GM12864 (cell line): ENCODE measurements around the gene INS.
A peak's percentile ranks its signal among the peaks of the same experiment; 100 is the strongest.

Experiments used
- DNase-seq: peaks from one replicate; pipeline ENCODE4 v3.0.0-alpha.2; 2011; ENCODE audit warnings: low read depth
- H3K4me3 ChIP-seq: 2 replicates; pipeline ENCODE4 v1.5.1; 2011; ENCODE audit warnings: mild to moderate bottlenecking, low read depth, low read length, control low read depth
- CTCF ChIP-seq: IDR thresholded peaks from 2 replicates; pipeline ENCODE4 v1.5.1; 2011; ENCODE audit warnings: low read depth, mild to moderate bottlenecking, moderate library complexity, low read length, control low read depth, inconsistent platforms; ENCODE audit errors: missing control alignments

The INS gene

GRCh38 chr11:2186669-2187279 lies 25.8 kb upstream of the INS start:
- H3K4me3 ChIP-seq: no peak overlapping the region
- TF ChIP-seq CTCF: peak; percentile 36
- DNase-seq: no peak

GRCh38 chr11:2185324-2186085 lies 24.5 kb upstream of the INS start:
- DNase-seq: no peak
- no peak for TF ChIP-seq CTCF
- no peak overlapping the region for H3K4me3 ChIP-seq

GRCh38 chr11:2182692-2183474 lies 21.9 kb upstream of the INS start:
- TF ChIP-seq CTCF: no peak
- no peak overlapping the region for H3K4me3 ChIP-seq
- DNase-seq: no peak

- H3K4me3 ChIP-seq: no peak overlapping the region
- TF ChIP-seq CTCF: no peak
- no peak for DNase-seq
Observed at GRCh38 chr11:2182075-2182474, 21.1 kb upstream of the INS start.

- no peak overlapping the region for H3K4me3 ChIP-seq
- no peak for DNase-seq
- no peak for TF ChIP-seq CTCF
Observed at GRCh38 chr11:2180789-2181370, 19.9 kb upstream of the INS start.

GRCh38 chr11:2180347-2180746 lies 19.3 kb upstream of the INS start:
- TF ChIP-seq CTCF: no peak
- no peak overlapping the region for H3K4me3 ChIP-seq
- no peak for DNase-seq
